Mammary epithelial cell (primary cell): Measurements from ENCODE around the gene ARHGAP26.

ENCODE experiments used
- EZH2 ChIP-seq: IDR thresholded peaks from 2 replicates; pipeline ENCODE4 v1.6.1; 2012; ENCODE audit warnings: low read length, inconsistent platforms, borderline replicate concordance
- TF ChIP-seq, protein P1 (sequence below), 2 donors: IDR thresholded peaks in 1 of 2; conservative IDR thresholded peaks in 1 of 2; 2 replicates each; pipeline ENCODE4 v1.5.1; 2011 to 2012; ENCODE audit warnings: inconsistent platforms in 2 of 2, low read length in 2 of 2, mild to moderate bottlenecking in 2 of 2, control low read depth in 1 of 2, low read depth in 1 of 2; ENCODE audit not compliant: insufficient read depth in 1 of 2; ENCODE audit errors: extremely low read depth in 1 of 2

DNA sequence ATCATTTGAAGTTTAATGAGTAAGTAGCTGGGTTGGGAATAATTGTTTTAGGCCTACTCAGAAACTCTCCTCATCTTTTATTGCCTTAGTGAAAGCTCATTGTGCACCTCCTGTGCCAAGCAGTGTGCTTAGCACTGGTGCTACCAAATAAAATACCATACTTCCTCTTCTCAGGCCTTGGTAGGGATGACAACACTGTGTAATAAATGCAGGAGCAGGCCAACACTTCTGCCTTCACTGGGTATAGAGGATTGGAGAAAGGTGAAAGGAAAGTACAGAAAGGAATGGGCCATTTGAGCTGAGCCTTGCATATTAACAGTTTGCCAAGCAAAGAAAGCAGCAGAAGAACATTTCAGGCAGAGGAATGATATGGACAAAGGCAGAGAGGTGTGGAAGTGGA lies 347.6 kb downstream of the ARHGAP26 start:
- TF ChIP-seq, protein P1, sequence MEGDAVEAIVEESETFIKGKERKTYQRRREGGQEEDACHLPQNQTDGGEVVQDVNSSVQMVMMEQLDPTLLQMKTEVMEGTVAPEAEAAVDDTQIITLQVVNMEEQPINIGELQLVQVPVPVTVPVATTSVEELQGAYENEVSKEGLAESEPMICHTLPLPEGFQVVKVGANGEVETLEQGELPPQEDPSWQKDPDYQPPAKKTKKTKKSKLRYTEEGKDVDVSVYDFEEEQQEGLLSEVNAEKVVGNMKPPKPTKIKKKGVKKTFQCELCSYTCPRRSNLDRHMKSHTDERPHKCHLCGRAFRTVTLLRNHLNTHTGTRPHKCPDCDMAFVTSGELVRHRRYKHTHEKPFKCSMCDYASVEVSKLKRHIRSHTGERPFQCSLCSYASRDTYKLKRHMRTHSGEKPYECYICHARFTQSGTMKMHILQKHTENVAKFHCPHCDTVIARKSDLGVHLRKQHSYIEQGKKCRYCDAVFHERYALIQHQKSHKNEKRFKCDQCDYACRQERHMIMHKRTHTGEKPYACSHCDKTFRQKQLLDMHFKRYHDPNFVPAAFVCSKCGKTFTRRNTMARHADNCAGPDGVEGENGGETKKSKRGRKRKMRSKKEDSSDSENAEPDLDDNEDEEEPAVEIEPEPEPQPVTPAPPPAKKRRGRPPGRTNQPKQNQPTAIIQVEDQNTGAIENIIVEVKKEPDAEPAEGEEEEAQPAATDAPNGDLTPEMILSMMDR (conservative IDR thresholded peaks at IDR 0.05 in 1 of 2, IDR thresholded peaks at IDR 0.05 in 1 of 2; ENCODE audit: extremely low read depth in 1 of 2, insufficient read depth in 1 of 2, low read depth in 1 of 2, low read length in 2 of 2), result no peak
- no peak for TF ChIP-seq EZH2
